PFSK-1 (cell line): Measurements from ENCODE around the gene WNT5B.

ENCODE experiments used
- POLR2AphosphoS5 ChIP-seq: IDR thresholded peaks from 2 replicates; pipeline ENCODE4 v1.6.1; 2012; ENCODE audit warnings: low read depth, mild to moderate bottlenecking, control low read depth, low read length, moderate library complexity
- TAF1 ChIP-seq: IDR thresholded peaks from 2 replicates; pipeline ENCODE4 v1.6.1; 2012; ENCODE audit warnings: low read length, control low read depth, borderline replicate concordance; ENCODE audit not compliant: insufficient read depth

- TF ChIP-seq POLR2AphosphoS5 (no peak), TAF1 (no peak)
These were observed 31.5 kb downstream of the WNT5B start for GRCh38 chr12:1660304-1661187.
